SK-N-SH treated with all-trans-retinoic acid at 6 μM for 48 hours (cell line): ENCODE measurements around the gene MSRB1.
A peak's percentile ranks its signal among the peaks of the same experiment; 100 is the strongest.

Source experiments
- ATAC-seq: fragments of 200-7000 bp; cut with Tn5 transposase; 3 replicates; pipeline ENCODE4 v1.9.1; 2020; ENCODE audit warnings: mild to moderate bottlenecking, moderate library complexity
- ARNTL ChIP-seq: fragments of 450-650 bp; formaldehyde crosslinking; IDR thresholded peaks from 2 replicates; pipeline ENCODE4 v1.5.0; 2020; ENCODE audit warnings: low read depth, mild to moderate bottlenecking, moderate library complexity, borderline replicate concordance
- BACH2 ChIP-seq: fragments of 250-450 bp; sonication (Bioruptor Pico); IDR thresholded peaks from 2 replicates; pipeline ENCODE4 v1.9.0; 2021; ENCODE audit warnings: mild to moderate bottlenecking, borderline replicate concordance
- CSDC2 ChIP-seq: fragments of 250-450 bp; sonication (Bioruptor Pico); IDR thresholded peaks from 2 replicates; pipeline ENCODE4 v1.5.0; 2020; ENCODE audit warnings: mild to moderate bottlenecking, moderate library complexity
- CSRNP3 ChIP-seq: fragments of 250-450 bp; sonication (Bioruptor Pico); IDR thresholded peaks from 2 replicates; pipeline ENCODE4 v1.5.1; 2021; ENCODE audit warnings: mild to moderate bottlenecking, moderate library complexity
- ESRRG ChIP-seq: fragments of 250-450 bp; sonication (Bioruptor Pico); IDR thresholded peaks from 2 replicates; pipeline ENCODE4 v1.6.1; 2021; ENCODE audit warnings: mild to moderate bottlenecking
- GLIS3 ChIP-seq: fragments of 250-450 bp; sonication (Bioruptor Pico); IDR thresholded peaks from 2 replicates; pipeline ENCODE4 v1.5.0; 2020; ENCODE audit warnings: mild to moderate bottlenecking, moderate library complexity
- ISL1 ChIP-seq: fragments of 250-450 bp; sonication (Bioruptor Pico); IDR thresholded peaks from 2 replicates; pipeline ENCODE4 v2.1.2; 2022; ENCODE audit warnings: mild to moderate bottlenecking, moderate library complexity
- OSR1 ChIP-seq: fragments of 250-450 bp; sonication (Bioruptor Pico); IDR thresholded peaks from 2 replicates; pipeline ENCODE4 v1.8.0; 2022; ENCODE audit warnings: moderate library complexity, mild to moderate bottlenecking, inconsistent platforms
- POU6F1 ChIP-seq: fragments of 250-450 bp; sonication (Bioruptor Pico); IDR thresholded peaks from 2 replicates; pipeline ENCODE4 v1.8.0; 2021; ENCODE audit warnings: low read depth, mild to moderate bottlenecking, moderate library complexity, borderline replicate concordance
- PPARA ChIP-seq: fragments of 250-450 bp; sonication (Bioruptor Pico); IDR thresholded peaks from 2 replicates; pipeline ENCODE4 v1.5.0; 2020; ENCODE audit warnings: mild to moderate bottlenecking, borderline replicate concordance
- RARB ChIP-seq: fragments of 250-450 bp; sonication (Bioruptor Pico); IDR thresholded peaks from 2 replicates; pipeline ENCODE4 v1.8.0; 2021; ENCODE audit warnings: mild to moderate bottlenecking, moderate library complexity
- SNAI2 ChIP-seq: fragments of 250-450 bp; sonication (Bioruptor Pico); IDR thresholded peaks from 2 replicates; pipeline ENCODE4 v1.5.0; 2020; ENCODE audit warnings: mild to moderate bottlenecking, moderate library complexity
- TCF4 ChIP-seq: fragments of 250-450 bp; sonication (Bioruptor Pico); IDR thresholded peaks from 2 replicates; pipeline ENCODE4 v1.8.0; 2021; ENCODE audit warnings: mild to moderate bottlenecking, moderate library complexity, borderline replicate concordance
- TOX ChIP-seq: fragments of 250-450 bp; sonication (Bioruptor Pico); IDR thresholded peaks from 2 replicates; pipeline ENCODE4 v1.8.0; 2021; ENCODE audit warnings: mild to moderate bottlenecking, moderate library complexity, borderline replicate concordance
- TSHZ2 ChIP-seq: fragments of 250-450 bp; sonication (Bioruptor Pico); IDR thresholded peaks from 2 replicates; pipeline ENCODE4 v1.5.0; 2020; ENCODE audit warnings: mild to moderate bottlenecking, moderate library complexity
- ZC3H10 ChIP-seq: fragments of 250-450 bp; sonication (Bioruptor Pico); IDR thresholded peaks from 2 replicates; pipeline ENCODE4 v1.5.1; 2021; ENCODE audit warnings: mild to moderate bottlenecking, moderate library complexity
- ZFP3 ChIP-seq: fragments of 250-450 bp; sonication (Bioruptor Pico); IDR thresholded peaks from 2 replicates; pipeline ENCODE4 v1.5.0; 2020; ENCODE audit warnings: mild to moderate bottlenecking, moderate library complexity
- ZFP30 ChIP-seq: fragments of 450-650 bp; formaldehyde crosslinking; IDR thresholded peaks from 2 replicates; pipeline ENCODE4 v1.5.0; 2022; ENCODE audit warnings: mild to moderate bottlenecking, moderate library complexity
- ZNF565 ChIP-seq: fragments of 450-650 bp; formaldehyde crosslinking; conservative IDR thresholded peaks from 2 replicates; pipeline ENCODE4 v1.5.0; 2020; ENCODE audit warnings: low read depth, mild to moderate bottlenecking, moderate library complexity
- ZNF70 ChIP-seq: fragments of 450-650 bp; formaldehyde crosslinking; IDR thresholded peaks from 2 replicates; pipeline ENCODE4 v1.5.0; 2020; ENCODE audit warnings: mild to moderate bottlenecking, moderate library complexity
- ZNF8 ChIP-seq: fragments of 450-650 bp; formaldehyde crosslinking; IDR thresholded peaks from 2 replicates; pipeline ENCODE4 v1.5.0; 2020; ENCODE audit warnings: mild to moderate bottlenecking, moderate library complexity
- TF ChIP-seq, protein P1 (sequence below): fragments of 250-450 bp; sonication (Bioruptor Pico); IDR thresholded peaks from 2 replicates; pipeline ENCODE4 v1.5.1; 2020; ENCODE audit warnings: low read depth, mild to moderate bottlenecking, moderate library complexity
- TF ChIP-seq, protein P2 (sequence below): fragments of 250-450 bp; sonication (Bioruptor Pico); IDR thresholded peaks from 2 replicates; pipeline ENCODE4 v1.8.0; 2020; ENCODE audit warnings: mild to moderate bottlenecking, moderate library complexity, borderline replicate concordance

The MSRB1 gene

GRCh38 chr16:1983544-1984346 is 40.7 kb upstream of the MSRB1 start, which contains the start of gene GFER:
TSS of gene GFER (plus strand) at chr16:1984193. CDS start at chr16:1984219, 26 bp downstream.
- TF ChIP-seq GLIS3 (CRISPR knock-in tag), result peak; percentile 77; the same call in 1 of the 2 replicates
- no peak; the same call in 1 of the 2 replicates for TF ChIP-seq ZNF70 (CRISPR knock-in tag)
- no peak for TF ChIP-seq PPARA (CRISPR knock-in tag)
- TF ChIP-seq ESRRG (CRISPR knock-in tag), result no peak
- 0 out of 2 replicates have a peak, but pooled peaks have one; percentile 10 for TF ChIP-seq ZC3H10 (CRISPR knock-in tag)
- peak; percentile 94 for TF ChIP-seq SNAI2
- TF ChIP-seq ZNF565 (CRISPR knock-in tag), result peak; percentile 72; the same call in 1 of the 2 replicates
- no peak for TF ChIP-seq ARNTL
- TF ChIP-seq ISL1, result peak; percentile 38; the same call in 1 of the 2 replicates
- TF ChIP-seq, protein P1, sequence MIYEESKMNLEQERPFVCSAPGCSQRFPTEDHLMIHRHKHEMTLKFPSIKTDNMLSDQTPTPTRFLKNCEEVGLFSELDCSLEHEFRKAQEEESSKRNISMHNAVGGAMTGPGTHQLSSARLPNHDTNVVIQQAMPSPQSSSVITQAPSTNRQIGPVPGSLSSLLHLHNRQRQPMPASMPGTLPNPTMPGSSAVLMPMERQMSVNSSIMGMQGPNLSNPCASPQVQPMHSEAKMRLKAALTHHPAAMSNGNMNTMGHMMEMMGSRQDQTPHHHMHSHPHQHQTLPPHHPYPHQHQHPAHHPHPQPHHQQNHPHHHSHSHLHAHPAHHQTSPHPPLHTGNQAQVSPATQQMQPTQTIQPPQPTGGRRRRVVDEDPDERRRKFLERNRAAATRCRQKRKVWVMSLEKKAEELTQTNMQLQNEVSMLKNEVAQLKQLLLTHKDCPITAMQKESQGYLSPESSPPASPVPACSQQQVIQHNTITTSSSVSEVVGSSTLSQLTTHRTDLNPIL, result no peak
- TF ChIP-seq POU6F1, result no peak
- TF ChIP-seq ZFP3, result peak; percentile 70; the same call in 1 of the 2 replicates
- no peak for TF ChIP-seq TOX (CRISPR knock-in tag)
- TF ChIP-seq TCF4, result no peak
- TF ChIP-seq ZFP30 (CRISPR knock-in tag), result peak; percentile 26; the same call in 1 of the 2 replicates
- TF ChIP-seq ZNF8 (CRISPR knock-in tag), result no peak
- peak; percentile 89 for TF ChIP-seq TSHZ2 (CRISPR knock-in tag)
- TF ChIP-seq, protein P2, sequence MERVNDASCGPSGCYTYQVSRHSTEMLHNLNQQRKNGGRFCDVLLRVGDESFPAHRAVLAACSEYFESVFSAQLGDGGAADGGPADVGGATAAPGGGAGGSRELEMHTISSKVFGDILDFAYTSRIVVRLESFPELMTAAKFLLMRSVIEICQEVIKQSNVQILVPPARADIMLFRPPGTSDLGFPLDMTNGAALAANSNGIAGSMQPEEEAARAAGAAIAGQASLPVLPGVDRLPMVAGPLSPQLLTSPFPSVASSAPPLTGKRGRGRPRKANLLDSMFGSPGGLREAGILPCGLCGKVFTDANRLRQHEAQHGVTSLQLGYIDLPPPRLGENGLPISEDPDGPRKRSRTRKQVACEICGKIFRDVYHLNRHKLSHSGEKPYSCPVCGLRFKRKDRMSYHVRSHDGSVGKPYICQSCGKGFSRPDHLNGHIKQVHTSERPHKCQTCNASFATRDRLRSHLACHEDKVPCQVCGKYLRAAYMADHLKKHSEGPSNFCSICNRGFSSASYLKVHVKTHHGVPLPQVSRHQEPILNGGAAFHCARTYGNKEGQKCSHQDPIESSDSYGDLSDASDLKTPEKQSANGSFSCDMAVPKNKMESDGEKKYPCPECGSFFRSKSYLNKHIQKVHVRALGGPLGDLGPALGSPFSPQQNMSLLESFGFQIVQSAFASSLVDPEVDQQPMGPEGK (CRISPR knock-in tag), result no peak
- TF ChIP-seq CSRNP3 (CRISPR knock-in tag), result no peak
- TF ChIP-seq RARB (CRISPR knock-in tag), result no peak
- TF ChIP-seq OSR1, result no peak
- peak; percentile 92 for TF ChIP-seq CSDC2 (CRISPR knock-in tag)
- no peak for TF ChIP-seq BACH2 (CRISPR knock-in tag)

GRCh38 chr16:1982991-1983543 is 40.1 kb upstream of the MSRB1 start:
- TF ChIP-seq SNAI2, result no peak
- 0 out of 2 replicates have a peak, but pooled peaks have one; percentile 11 for TF ChIP-seq TCF4

More at GRCh38 chr16:1983544-1984346, 40.7 kb upstream of the MSRB1 start, which contains the start of gene GFER:
- peak; percentile 91 for ATAC-seq

More at GRCh38 chr16:1982991-1983543, 40.1 kb upstream of the MSRB1 start:
- no peak for ATAC-seq
